ENCODE measurements around the gene SGCE. TPM values are rescaled to one million over a fixed set of nuclear protein-coding genes. Genes with fewer than 3 reads are reported as not detected.
A peak's percentile ranks its signal among the peaks of the same experiment; 100 is the strongest.

Gene SGCE
- total and polyA plus RNA-seq, 5 experiments from 2014 or later, result 0.36 to 2.9 (median 1.8) TPM; not detected in 2

GRCh38 chr7:94602181-94602580, 53.8 kb downstream of the SGCE start:
- no peak overlapping the region for H3K27ac Mint-ChIP-seq
- peaks cover 6 to 21% (median 13%) of the 10 kb centered on the region in 9 donors for H3K9me3 Mint-ChIP-seq
- ATAC-seq (no peak), DNase-seq (no peak)
- POLR2A ChIA-PET, result no interaction called here
- peaks cover 0 to 1% (median under 1%) of the 10 kb centered on the region in 4 donors for H3K4me1 Mint-ChIP-seq
- peaks cover 0 to 16% (median 6%) of the 10 kb centered on the region in 3 donors for H3K36me3 Mint-ChIP-seq
- peaks cover 0 to 4% (median 0%) of the 10 kb centered on the region in 5 donors for H3K27me3 Mint-ChIP-seq
- no peak overlapping the region for H3K4me3 Mint-ChIP-seq

GRCh38 chr7:94600267-94600666, 55.7 kb downstream of the SGCE start:
- no peak overlapping the region for H3K27ac Mint-ChIP-seq
- peaks cover 0 to 4% (median under 1%) of the 10 kb centered on the region in 9 donors for H3K9me3 Mint-ChIP-seq
- DNase-seq, result no peak
- H3K4me1 Mint-ChIP-seq, result no peaks in the 10 kb centered on the region
- H3K27me3 Mint-ChIP-seq, result no peaks in the 10 kb centered on the region
- ATAC-seq, result no peak
- POLR2A ChIA-PET, result no interaction called here
- H3K4me3 Mint-ChIP-seq, result no peak overlapping the region
- peaks cover 0 to under 1% (median 0%) of the 10 kb centered on the region in 3 donors for H3K36me3 Mint-ChIP-seq

- Mint-ChIP-seq H3K4me1 (peaks cover 0 to 8% (median 0%) of the 10 kb centered on the region in 4 donors), H3K4me3 (no peak overlapping the region), H3K9me3 (no peaks in the 10 kb centered on the region), H3K36me3 (no peaks in the 10 kb centered on the region), H3K27me3 (no peaks in the 10 kb centered on the region), H3K27ac (peak overlapping the region in 1 of 10 donors; percentile 15)
- ATAC-seq (no peak), DNase-seq (no peak)
- POLR2A ChIA-PET, result no interaction called here
These were observed 60.2 kb downstream of the SGCE start for GRCh38 chr7:94595717-94596116.

- POLR2A ChIA-PET, result no interaction called here
- H3K27me3 Mint-ChIP-seq, result no peaks in the 10 kb centered on the region
- no peaks in the 10 kb centered on the region for H3K9me3 Mint-ChIP-seq
- peaks cover 0 to 11% (median 0%) of the 10 kb centered on the region in 4 donors for H3K4me1 Mint-ChIP-seq
- DNase-seq, result no peak
- H3K36me3 Mint-ChIP-seq, result peaks cover 0 to under 1% (median 0%) of the 10 kb centered on the region in 3 donors
- no peak for ATAC-seq
- no peak overlapping the region for H3K4me3 Mint-ChIP-seq
- H3K27ac Mint-ChIP-seq, result no peak overlapping the region
These were observed 61.1 kb downstream of the SGCE start for GRCh38 chr7:94594882-94595281.

GRCh38 chr7:94591176-94591575, 64.8 kb downstream of the SGCE start:
- H3K27me3 Mint-ChIP-seq, result no peaks in the 10 kb centered on the region
- peak overlapping the region in 1 of 10 donors; percentile 56 for H3K4me3 Mint-ChIP-seq
- H3K4me1 Mint-ChIP-seq, result peaks cover 0 to 11% (median 0%) of the 10 kb centered on the region in 4 donors
- POLR2A ChIA-PET, result no interaction called here
- DNase-seq, result no peak
- H3K27ac Mint-ChIP-seq, result peak overlapping the region in 1 of 10 donors; percentile 14
- H3K9me3 Mint-ChIP-seq, result peaks cover 0 to 1% (median 0%) of the 10 kb centered on the region in 9 donors
- peaks cover 0 to 15% (median 10%) of the 10 kb centered on the region in 3 donors for H3K36me3 Mint-ChIP-seq
- ATAC-seq, result no peak

GRCh38 chr7:94590526-94591162, 65.3 kb downstream of the SGCE start:
- Mint-ChIP-seq H3K4me3 (peak overlapping the region in 1 of 10 donors; percentile 56), H3K27ac (peak overlapping the region in 1 of 10 donors; percentile 14), H3K27me3 (no peaks in the 10 kb centered on the region), H3K9me3 (peaks cover 0 to 1% (median 0%) of the 10 kb centered on the region in 9 donors), H3K36me3 (peaks cover 0 to 18% (median 10%) of the 10 kb centered on the region in 3 donors), H3K4me1 (peaks cover 0 to 11% (median 0%) of the 10 kb centered on the region in 4 donors)
- DNase-seq (no peak), ATAC-seq (no peak)
- POLR2A ChIA-PET, result no interaction called here

GRCh38 chr7:94588075-94588474, 67.9 kb downstream of the SGCE start:
- ATAC-seq (no peak), DNase-seq (no peak)
- H3K27me3 Mint-ChIP-seq, result no peaks in the 10 kb centered on the region
- H3K4me3 Mint-ChIP-seq, result no peak overlapping the region
- H3K36me3 Mint-ChIP-seq, result peaks cover 0 to 25% (median 12%) of the 10 kb centered on the region in 3 donors
- peaks cover 0 to 1% (median 0%) of the 10 kb centered on the region in 9 donors for H3K9me3 Mint-ChIP-seq
- no peak overlapping the region for H3K27ac Mint-ChIP-seq
- peaks cover 0 to 11% (median 0%) of the 10 kb centered on the region in 4 donors for H3K4me1 Mint-ChIP-seq
- POLR2A ChIA-PET, result no interaction called here

GRCh38 chr7:94584113-94584512, 71.8 kb downstream of the SGCE start:
- Mint-ChIP-seq H3K27ac (peak overlapping the region in 1 of 10 donors; percentile 50), H3K4me3 (no peak overlapping the region), H3K27me3 (no peaks in the 10 kb centered on the region), H3K36me3 (peaks cover 15 to 47% (median 21%) of the 10 kb centered on the region in 3 donors), H3K4me1 (no peaks in the 10 kb centered on the region), H3K9me3 (peaks cover 0 to 17% (median 3%) of the 10 kb centered on the region in 9 donors)
- no peak for ATAC-seq
- POLR2A ChIA-PET, result interaction anchor here (1.0 kb wide), 1 partner anchor 20 kb away, joined by 4 read pairs; no protein-coding TSS in a partner anchor
- DNase-seq, result no peak

GRCh38 chr7:94580601-94581000, 75.3 kb downstream of the SGCE start:
- Mint-ChIP-seq H3K4me1 (no peaks in the 10 kb centered on the region), H3K27me3 (no peaks in the 10 kb centered on the region), H3K36me3 (peaks cover 32 to 62% (median 48%) of the 10 kb centered on the region in 3 donors), H3K9me3 (peaks cover 0 to 26% (median 11%) of the 10 kb centered on the region in 9 donors), H3K27ac (no peak overlapping the region), H3K4me3 (no peak overlapping the region)
- ATAC-seq (no peak), DNase-seq (no peak)
- POLR2A ChIA-PET, result no interaction called here

- H3K27me3 Mint-ChIP-seq, result no peaks in the 10 kb centered on the region
- POLR2A ChIA-PET, result no interaction called here
- ATAC-seq (no peak), DNase-seq (no peak)
- H3K36me3 Mint-ChIP-seq, result peaks cover 42 to 73% (median 56%) of the 10 kb centered on the region in 3 donors
- H3K4me3 Mint-ChIP-seq, result no peak overlapping the region
- H3K9me3 Mint-ChIP-seq, result peaks cover 4 to 34% (median 20%) of the 10 kb centered on the region in 9 donors
- no peak overlapping the region for H3K27ac Mint-ChIP-seq
- H3K4me1 Mint-ChIP-seq, result peaks cover 0 to 2% (median 0%) of the 10 kb centered on the region in 4 donors
These were observed 76.5 kb downstream of the SGCE start for GRCh38 chr7:94579470-94579869.

- Mint-ChIP-seq H3K27ac (no peak overlapping the region), H3K9me3 (peaks cover 4 to 35% (median 24%) of the 10 kb centered on the region in 9 donors), H3K36me3 (peaks cover 51 to 76% (median 64%) of the 10 kb centered on the region in 3 donors), H3K4me1 (peaks cover 0 to 2% (median 0%) of the 10 kb centered on the region in 4 donors), H3K4me3 (no peak overlapping the region), H3K27me3 (no peaks in the 10 kb centered on the region)
- POLR2A ChIA-PET, result no interaction called here
- ATAC-seq, result no peak
- no peak for DNase-seq
These were observed 77.3 kb downstream of the SGCE start for GRCh38 chr7:94578614-94579013.

- Mint-ChIP-seq H3K4me3 (no peak overlapping the region), H3K36me3 (peaks cover 62 to 88% (median 76%) of the 10 kb centered on the region in 3 donors), H3K4me1 (peaks cover 0 to 2% (median 0%) of the 10 kb centered on the region in 4 donors), H3K27me3 (no peaks in the 10 kb centered on the region), H3K9me3 (peaks cover 6 to 46% (median 29%) of the 10 kb centered on the region in 9 donors), H3K27ac (no peak overlapping the region)
- no peak for ATAC-seq
- no peak for DNase-seq
- POLR2A ChIA-PET, result no interaction called here
These were observed 78.6 kb downstream of the SGCE start for GRCh38 chr7:94577357-94577756.

- H3K4me1 Mint-ChIP-seq, result peaks cover 0 to 2% (median 0%) of the 10 kb centered on the region in 4 donors
- POLR2A ChIA-PET, result no interaction called here
- peaks cover 6 to 45% (median 31%) of the 10 kb centered on the region in 9 donors for H3K9me3 Mint-ChIP-seq
These were observed 79.6 kb downstream of the SGCE start for GRCh38 chr7:94576316-94576715.

More at GRCh38 chr7:94576316-94576715, 79.6 kb downstream of the SGCE start:
- ATAC-seq (no peak), DNase-seq (no peak)
- no peaks in the 10 kb centered on the region for H3K27me3 Mint-ChIP-seq
- H3K36me3 Mint-ChIP-seq, result peaks cover 61 to 89% (median 83%) of the 10 kb centered on the region in 3 donors
- no peak overlapping the region for H3K4me3 Mint-ChIP-seq
- no peak overlapping the region for H3K27ac Mint-ChIP-seq

All from naive thymus-derived CD8-positive, alpha-beta T cell (primary cell).